C4-2B (cell line): Measurements from ENCODE around the gene AIG1.

ENCODE experiments used
- H3K27ac ChIP-seq: fragments of 450-650 bp; 2 replicates; pipeline ENCODE4 v1.5.1; 2017
- ZFX ChIP-seq: fragments of 450-650 bp; IDR thresholded peaks from 2 replicates; pipeline ENCODE4 v1.6.1; 2017
- TF ChIP-seq, protein P1 (sequence below): fragments of 450-650 bp; conservative IDR thresholded peaks from 2 replicates; pipeline ENCODE4 v1.5.1; 2017; ENCODE audit warnings: mild to moderate bottlenecking

The AIG1 gene

DNA sequence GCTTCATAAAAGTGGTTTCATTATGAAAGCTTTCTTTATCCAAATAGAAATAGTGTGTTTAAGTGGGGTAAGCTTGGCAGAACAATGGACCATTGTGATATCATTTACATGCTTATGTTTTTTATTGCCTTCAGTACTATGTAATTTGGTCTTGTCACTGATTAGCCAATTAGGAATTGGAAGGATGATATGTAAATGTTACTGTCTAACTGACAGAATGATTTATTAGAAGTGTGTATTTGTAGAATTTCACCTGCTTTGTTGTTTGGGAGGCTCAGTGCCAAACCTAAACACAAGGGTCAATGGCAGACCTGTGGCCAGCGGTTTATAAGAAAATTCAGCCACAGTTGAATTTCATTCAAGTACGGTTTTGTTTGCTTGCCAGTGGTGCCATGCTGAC is 39.0 kb downstream of the AIG1 start:
- no peak overlapping the region for H3K27ac ChIP-seq
- TF ChIP-seq, protein P1, sequence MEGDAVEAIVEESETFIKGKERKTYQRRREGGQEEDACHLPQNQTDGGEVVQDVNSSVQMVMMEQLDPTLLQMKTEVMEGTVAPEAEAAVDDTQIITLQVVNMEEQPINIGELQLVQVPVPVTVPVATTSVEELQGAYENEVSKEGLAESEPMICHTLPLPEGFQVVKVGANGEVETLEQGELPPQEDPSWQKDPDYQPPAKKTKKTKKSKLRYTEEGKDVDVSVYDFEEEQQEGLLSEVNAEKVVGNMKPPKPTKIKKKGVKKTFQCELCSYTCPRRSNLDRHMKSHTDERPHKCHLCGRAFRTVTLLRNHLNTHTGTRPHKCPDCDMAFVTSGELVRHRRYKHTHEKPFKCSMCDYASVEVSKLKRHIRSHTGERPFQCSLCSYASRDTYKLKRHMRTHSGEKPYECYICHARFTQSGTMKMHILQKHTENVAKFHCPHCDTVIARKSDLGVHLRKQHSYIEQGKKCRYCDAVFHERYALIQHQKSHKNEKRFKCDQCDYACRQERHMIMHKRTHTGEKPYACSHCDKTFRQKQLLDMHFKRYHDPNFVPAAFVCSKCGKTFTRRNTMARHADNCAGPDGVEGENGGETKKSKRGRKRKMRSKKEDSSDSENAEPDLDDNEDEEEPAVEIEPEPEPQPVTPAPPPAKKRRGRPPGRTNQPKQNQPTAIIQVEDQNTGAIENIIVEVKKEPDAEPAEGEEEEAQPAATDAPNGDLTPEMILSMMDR, result no peak
- no peak for TF ChIP-seq ZFX

DNA sequence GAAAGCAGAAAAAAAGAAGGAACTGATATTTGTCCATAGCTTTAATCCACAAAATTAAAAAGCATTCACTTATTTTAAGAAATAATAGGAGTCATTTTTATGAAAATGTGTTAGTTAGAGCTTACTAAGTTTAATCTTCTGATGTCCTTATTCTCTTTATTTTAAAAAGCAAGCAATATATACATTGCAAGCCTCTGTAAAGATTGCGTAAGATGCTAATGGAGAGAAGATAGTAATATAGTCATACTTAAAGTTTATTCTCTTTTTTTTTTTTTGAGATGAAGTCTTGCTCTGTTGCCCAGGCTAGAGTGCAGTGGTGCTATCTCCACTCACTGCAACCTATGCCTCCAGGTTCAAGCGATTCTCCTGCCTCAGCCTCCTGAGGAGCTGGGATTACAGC is 39.7 kb downstream of the AIG1 start:
- no peak for TF ChIP-seq ZFX
- TF ChIP-seq, protein P1, result no peak
- no peak overlapping the region for H3K27ac ChIP-seq

GRCh38 chr6:143103916-143104315 is 43.2 kb downstream of the AIG1 start:
- no peak overlapping the region for H3K27ac ChIP-seq
- TF ChIP-seq ZFX, result no peak
- TF ChIP-seq, protein P1, result no peak

DNA sequence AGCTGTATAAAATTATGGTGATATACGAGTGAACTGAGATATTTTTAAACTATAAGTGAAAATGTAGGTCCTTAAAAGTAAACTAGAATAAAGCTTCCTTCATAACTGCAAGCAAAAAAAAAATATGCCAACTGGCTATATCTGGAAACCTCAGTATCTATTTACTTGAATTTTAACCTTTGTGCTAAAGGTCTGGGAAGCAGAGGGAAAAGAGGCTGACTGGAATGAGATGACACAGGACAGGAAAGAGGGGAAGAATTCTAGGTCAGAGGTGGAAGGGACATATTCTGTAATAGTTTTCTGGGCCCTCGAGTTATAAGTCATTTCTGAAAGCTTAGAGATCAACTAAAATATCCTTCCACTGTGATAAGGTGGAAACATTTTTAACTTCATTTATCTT is 46.8 kb downstream of the AIG1 start:
- no peak overlapping the region for H3K27ac ChIP-seq
- TF ChIP-seq ZFX, result no peak
- TF ChIP-seq, protein P1, result no peak

DNA sequence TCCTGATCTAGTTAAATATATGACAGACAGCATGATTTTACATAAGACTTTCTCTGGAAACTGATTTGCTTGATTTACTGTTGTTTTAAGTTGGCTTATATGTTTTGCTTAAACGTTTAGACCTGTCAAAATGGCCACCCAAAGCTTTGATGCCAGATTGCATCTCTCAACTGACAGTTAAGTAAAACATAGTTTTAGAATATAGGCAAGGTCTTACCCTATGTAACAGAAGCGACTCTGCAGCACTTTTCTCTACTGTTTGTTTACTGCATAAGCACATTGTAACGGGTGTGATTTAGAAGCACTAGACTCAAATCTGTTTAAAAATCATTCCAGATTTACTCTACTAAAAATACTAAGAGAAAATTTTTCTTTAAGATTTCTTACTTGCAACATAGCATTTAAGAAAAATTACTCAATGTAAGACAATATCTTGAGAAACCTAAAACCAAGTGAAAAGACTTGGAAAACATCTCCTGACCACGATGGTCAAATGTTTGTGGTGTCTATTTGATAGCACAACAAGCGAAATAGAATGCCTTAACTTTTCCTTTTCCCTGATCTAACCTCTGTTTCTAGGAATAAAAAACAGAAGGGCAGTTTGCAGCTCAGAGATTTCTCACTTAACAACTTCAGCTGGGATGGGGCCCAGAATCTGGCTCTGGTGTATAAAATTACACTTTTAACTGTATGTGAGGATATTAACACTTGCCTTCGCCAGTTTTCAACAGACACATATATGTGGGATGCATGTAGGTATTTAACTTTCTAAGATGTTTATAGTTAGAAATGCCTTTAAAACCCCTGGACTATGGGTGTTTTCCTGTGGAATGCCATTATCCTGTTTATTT is 47.4 kb downstream of the AIG1 start:
- no peak for TF ChIP-seq ZFX
- TF ChIP-seq, protein P1, result no peak

DNA sequence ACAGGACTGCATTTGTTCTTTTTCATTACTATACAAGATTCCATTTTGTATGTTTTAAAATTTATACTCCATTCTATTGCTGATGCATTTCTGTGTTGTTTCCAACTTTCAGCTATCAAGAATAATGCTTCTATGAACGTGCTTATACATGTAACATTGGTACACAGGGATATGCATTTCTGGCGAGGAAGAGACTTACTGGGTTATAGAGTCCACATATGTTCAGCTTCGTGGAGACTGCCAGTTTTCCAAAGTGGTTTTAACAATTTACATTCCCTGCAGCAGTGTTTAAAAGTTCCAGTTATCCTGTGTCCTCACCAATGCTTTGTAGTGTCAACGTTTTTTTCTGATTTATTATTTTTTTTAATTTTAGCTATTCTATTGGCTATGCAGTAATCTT is 48.5 kb downstream of the AIG1 start:
- TF ChIP-seq, protein P1, result no peak
- no peak for TF ChIP-seq ZFX
- H3K27ac ChIP-seq, result no peak overlapping the region

More for the DNA sequence above, 47.4 kb downstream of the AIG1 start:
- no peak overlapping the region for H3K27ac ChIP-seq

DNA sequence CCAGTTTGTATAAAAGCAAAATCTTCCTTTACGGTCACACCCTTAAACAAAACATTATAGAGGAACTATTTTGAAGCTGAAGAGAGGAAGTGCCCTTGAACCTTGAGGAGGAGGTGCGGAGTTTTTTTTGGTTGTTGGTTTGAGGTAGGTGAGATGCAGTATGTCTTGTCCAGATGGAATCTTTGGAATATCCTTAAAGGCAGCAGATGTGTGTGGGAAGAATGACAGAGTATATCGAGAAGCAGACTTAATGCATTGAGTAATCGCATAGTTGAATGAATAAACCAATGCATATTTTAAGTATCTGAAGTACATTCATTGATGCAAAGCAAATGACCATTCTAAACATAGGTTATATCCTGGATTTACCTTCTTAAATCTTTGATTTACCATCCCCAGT is 49.9 kb downstream of the AIG1 start:
- H3K27ac ChIP-seq, result no peak overlapping the region

More for the DNA sequence above, 49.9 kb downstream of the AIG1 start:
- no peak for TF ChIP-seq ZFX
- TF ChIP-seq, protein P1, result no peak
